Fibroblast of lung (primary cell): ENCODE measurements around the gene ARHGEF26. TPM values are rescaled to one million over a fixed set of nuclear protein-coding genes. Genes with fewer than 3 reads are reported as not detected.

Experiments
- DNase-seq, 2 donors: peaks; one replicate each; pipeline versions ENCODE4 v3.0.0 to v3.0.0-alpha.2; 2010; ENCODE audit warnings: low read depth in 2 of 2
- H2AFZ ChIP-seq: 2 replicates; pipeline ENCODE4 v1.5.1; 2012; ENCODE audit warnings: low read length, control low read depth, inconsistent platforms
- H3K27ac ChIP-seq: 2 replicates; pipeline ENCODE4 v1.5.1; 2011; ENCODE audit warnings: low read length, control low read depth; ENCODE audit not compliant: insufficient read depth
- H3K27me3 ChIP-seq: 2 replicates; pipeline ENCODE4 v1.5.1; 2011; ENCODE audit warnings: mild to moderate bottlenecking, low read length; ENCODE audit not compliant: control insufficient read depth, insufficient read depth
- H3K36me3 ChIP-seq: 2 replicates; pipeline ENCODE4 v1.5.1; 2011; ENCODE audit warnings: low read length; ENCODE audit not compliant: control insufficient read depth, insufficient read depth
- H3K4me1 ChIP-seq: 2 replicates; pipeline ENCODE4 v1.5.1; 2011; ENCODE audit warnings: low read length; ENCODE audit not compliant: control insufficient read depth, insufficient read depth; ENCODE audit errors: extremely low read depth
- H3K4me2 ChIP-seq: 2 replicates; pipeline ENCODE4 v1.5.1; 2011; ENCODE audit warnings: low read length, control low read depth; ENCODE audit not compliant: insufficient read depth; ENCODE audit errors: extremely low read depth
- H3K4me3 ChIP-seq, 4 experiments: fragments of 200-600 bp in 1 of 4; sonication (generic) in 1 of 4; replicated peaks in 1 of 4; 2 replicates each; pipeline ENCODE4 v1.5.1; 2011 to 2016; ENCODE audit warnings: low read length in 4 of 4, low read depth in 3 of 4, mild to moderate bottlenecking in 3 of 4, control low read depth in 2 of 4, inconsistent platforms in 1 of 4, mixed read lengths in 1 of 4; ENCODE audit not compliant: insufficient read depth in 1 of 4; ENCODE audit errors: control extremely low read depth in 1 of 4
- H3K79me2 ChIP-seq: 2 replicates; pipeline ENCODE4 v1.5.1; 2012; ENCODE audit warnings: mild to moderate bottlenecking, low read length, inconsistent platforms; ENCODE audit not compliant: control insufficient read depth, insufficient read depth
- H3K9ac ChIP-seq: 2 replicates; pipeline ENCODE4 v1.5.1; 2011; ENCODE audit warnings: mild to moderate bottlenecking, low read length, control low read depth; ENCODE audit not compliant: insufficient read depth
- H3K9me3 ChIP-seq: 2 replicates; pipeline ENCODE4 v1.5.1; 2012; ENCODE audit warnings: low read depth, low read length; ENCODE audit not compliant: control insufficient read depth, insufficient read depth
- H4K20me1 ChIP-seq: 2 replicates; pipeline ENCODE4 v1.5.1; 2011; ENCODE audit warnings: low read length; ENCODE audit not compliant: control insufficient read depth, insufficient read depth; ENCODE audit errors: extremely low read depth
- EZH2 ChIP-seq: IDR thresholded peaks from 2 replicates; pipeline ENCODE4 v1.5.1; 2012; ENCODE audit warnings: low read length, control low read depth, mild to moderate bottlenecking; ENCODE audit errors: missing control alignments
- polyA plus RNA-seq, 2 donors: library from polyadenylated mRNA; depleted of rRNA in 1 of 2; stranded (reverse) in 1 of 2; unstranded in 1 of 2; fragments of >200 nt; gene quantifications; 2 replicates each; pipeline ENCODE4 v1.2.1, GENCODE V29; 2011 to 2012; ENCODE audit warnings: missing spikeins in 1 of 2
- total RNA-seq: library from RNA; depleted of rRNA; stranded (reverse); fragments of >200 nt; gene quantifications from 2 replicates; pipeline ENCODE4 v1.2.1, GENCODE V29; 2014
- TF ChIP-seq, protein P1 (sequence below), 2 donors: IDR thresholded peaks in 1 of 2; conservative IDR thresholded peaks in 1 of 2; 1 replicate in 1 of 2; 2 replicates in 1 of 2; pipeline ENCODE4 v1.5.1; 2011 to 2012; ENCODE audit warnings: low read length in 2 of 2, control low read depth in 1 of 2, inconsistent platforms in 1 of 2, low read depth in 1 of 2, mild to moderate bottlenecking in 1 of 2

Gene ARHGEF26
- total and polyA plus RNA-seq, 2 donors (not counting 1 experiment from before 2014, with no cell fraction given): 0.72 to 2.1 TPM

DNA sequence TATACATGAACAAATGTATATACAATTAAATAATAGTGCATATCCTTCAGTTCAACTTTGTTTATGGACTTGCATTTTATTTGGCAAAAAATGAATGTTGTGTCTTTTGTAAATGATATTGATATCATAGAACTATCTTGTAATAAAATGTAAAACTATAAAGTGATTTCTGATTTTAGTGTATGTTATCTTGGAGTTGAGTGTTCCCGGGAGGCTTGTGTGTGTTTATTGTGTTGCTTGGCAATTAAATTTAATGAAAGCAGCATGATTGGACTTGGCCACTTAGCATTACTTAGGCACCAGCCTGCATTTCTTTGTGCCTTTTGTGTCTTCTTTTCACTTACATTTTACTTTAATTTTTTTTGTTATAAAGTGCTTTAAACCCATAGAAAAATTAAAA is 10.6 kb downstream of the ARHGEF26 start:
- Histone ChIP-seq H3K9me3 (no peaks in the 10 kb centered on the region), H3K36me3 (no peaks in the 10 kb centered on the region), H3K4me1 (no peaks in the 10 kb centered on the region), H3K79me2 (no peaks in the 10 kb centered on the region), H3K4me3 (no peak overlapping the region), H2AFZ (no peak overlapping the region), H4K20me1 (no peaks in the 10 kb centered on the region), H3K27me3 (no peaks in the 10 kb centered on the region), H3K4me2 (no peak overlapping the region), H3K9ac (no peak overlapping the region), H3K27ac (no peak overlapping the region)
- TF ChIP-seq, protein P1, sequence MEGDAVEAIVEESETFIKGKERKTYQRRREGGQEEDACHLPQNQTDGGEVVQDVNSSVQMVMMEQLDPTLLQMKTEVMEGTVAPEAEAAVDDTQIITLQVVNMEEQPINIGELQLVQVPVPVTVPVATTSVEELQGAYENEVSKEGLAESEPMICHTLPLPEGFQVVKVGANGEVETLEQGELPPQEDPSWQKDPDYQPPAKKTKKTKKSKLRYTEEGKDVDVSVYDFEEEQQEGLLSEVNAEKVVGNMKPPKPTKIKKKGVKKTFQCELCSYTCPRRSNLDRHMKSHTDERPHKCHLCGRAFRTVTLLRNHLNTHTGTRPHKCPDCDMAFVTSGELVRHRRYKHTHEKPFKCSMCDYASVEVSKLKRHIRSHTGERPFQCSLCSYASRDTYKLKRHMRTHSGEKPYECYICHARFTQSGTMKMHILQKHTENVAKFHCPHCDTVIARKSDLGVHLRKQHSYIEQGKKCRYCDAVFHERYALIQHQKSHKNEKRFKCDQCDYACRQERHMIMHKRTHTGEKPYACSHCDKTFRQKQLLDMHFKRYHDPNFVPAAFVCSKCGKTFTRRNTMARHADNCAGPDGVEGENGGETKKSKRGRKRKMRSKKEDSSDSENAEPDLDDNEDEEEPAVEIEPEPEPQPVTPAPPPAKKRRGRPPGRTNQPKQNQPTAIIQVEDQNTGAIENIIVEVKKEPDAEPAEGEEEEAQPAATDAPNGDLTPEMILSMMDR (conservative IDR thresholded peaks at IDR 0.05 in 1 of 2, IDR thresholded peaks at IDR 0.05 in 1 of 2; ENCODE audit: low read depth in 1 of 2, low read length in 2 of 2): no peak
- TF ChIP-seq EZH2: no peak
- DNase-seq: no peak

DNA sequence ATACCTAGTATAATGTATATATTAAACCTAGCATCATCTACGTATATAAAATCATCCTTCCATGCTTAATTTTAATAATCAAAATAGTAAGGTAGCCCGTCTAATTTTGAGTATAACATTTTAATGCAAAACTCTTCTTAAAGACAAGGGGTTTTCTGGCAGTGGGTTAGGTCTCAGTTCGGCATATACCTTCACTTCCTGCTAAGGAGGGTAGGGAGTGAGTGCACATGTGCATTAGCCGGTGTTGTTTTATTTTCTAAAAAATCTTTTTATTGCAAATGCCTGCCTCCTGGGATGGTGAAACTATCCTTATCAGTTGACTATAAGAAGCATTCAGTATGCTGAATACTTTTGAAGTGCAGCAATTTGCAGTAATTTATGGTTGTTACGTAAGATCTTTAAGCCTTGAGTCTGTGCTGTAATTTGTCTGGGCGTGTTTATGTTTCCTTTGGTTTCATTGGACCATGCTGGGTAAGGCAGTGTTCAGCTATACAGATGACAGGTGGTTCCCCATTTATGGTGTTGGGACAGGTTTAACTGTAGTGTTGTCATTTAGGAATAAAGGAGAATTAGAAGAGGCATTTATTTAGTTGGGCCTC is 11.7 kb downstream of the ARHGEF26 start:
- Histone ChIP-seq H2AFZ (no peak overlapping the region), H3K4me1 (no peaks in the 10 kb centered on the region), H3K9me3 (no peaks in the 10 kb centered on the region), H3K4me2 (no peak overlapping the region), H3K36me3 (no peaks in the 10 kb centered on the region), H4K20me1 (no peaks in the 10 kb centered on the region), H3K9ac (no peak overlapping the region), H3K79me2 (no peaks in the 10 kb centered on the region), H3K27ac (no peak overlapping the region), H3K27me3 (no peaks in the 10 kb centered on the region), H3K4me3 (no peak overlapping the region)
- TF ChIP-seq EZH2: no peak
- TF ChIP-seq, protein P1 (conservative IDR thresholded peaks at IDR 0.05 in 1 of 2, IDR thresholded peaks at IDR 0.05 in 1 of 2; ENCODE audit: low read depth in 1 of 2, low read length in 2 of 2): no peak
- DNase-seq: peak in 1 of 2 donors; percentile 28

DNA sequence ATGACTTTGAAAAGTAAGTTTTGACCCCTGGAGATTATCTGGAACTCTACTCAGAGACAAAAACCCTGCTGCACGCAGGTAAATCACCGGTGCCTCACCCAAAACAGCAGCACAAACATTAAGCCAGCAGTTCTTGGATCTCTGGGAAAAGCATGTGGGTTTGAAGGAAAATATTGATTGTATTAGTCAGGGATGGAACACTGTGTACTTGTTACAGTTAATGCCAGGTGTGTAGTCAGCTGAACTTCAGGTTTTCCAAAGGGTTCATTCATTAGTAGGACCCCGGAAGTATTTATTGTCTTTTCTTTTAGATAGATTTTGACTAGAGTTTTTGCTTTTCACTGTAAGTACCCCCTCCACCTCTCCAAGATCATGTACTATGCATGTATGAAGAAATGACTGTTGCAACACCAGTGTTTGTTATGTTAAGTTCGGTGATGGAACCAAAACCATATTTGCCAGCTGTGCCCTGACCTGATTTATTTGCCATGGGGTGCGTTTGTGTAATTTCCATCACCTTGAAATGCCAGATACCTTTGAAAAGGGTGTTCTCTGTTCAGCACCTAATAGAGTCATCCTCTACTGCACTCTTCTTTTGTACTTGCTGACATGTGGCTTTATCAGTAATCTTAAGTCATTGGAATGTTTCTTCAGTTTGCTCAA is 14.5 kb downstream of the ARHGEF26 start:
- DNase-seq: no peak
- Histone ChIP-seq H3K4me1 (no peaks in the 10 kb centered on the region), H3K27ac (no peak overlapping the region), H3K27me3 (no peaks in the 10 kb centered on the region), H4K20me1 (no peaks in the 10 kb centered on the region), H3K4me2 (no peak overlapping the region), H3K9ac (no peak overlapping the region), H2AFZ (no peak overlapping the region), H3K4me3 (no peak overlapping the region), H3K9me3 (no peaks in the 10 kb centered on the region), H3K79me2 (no peaks in the 10 kb centered on the region), H3K36me3 (no peaks in the 10 kb centered on the region)
- no peak for TF ChIP-seq EZH2
- TF ChIP-seq, protein P1 (conservative IDR thresholded peaks at IDR 0.05 in 1 of 2, IDR thresholded peaks at IDR 0.05 in 1 of 2; ENCODE audit: low read depth in 1 of 2, low read length in 2 of 2): no peak
